ENCODE measurements around the gene DKK1.

Gene DKK1, protein sequence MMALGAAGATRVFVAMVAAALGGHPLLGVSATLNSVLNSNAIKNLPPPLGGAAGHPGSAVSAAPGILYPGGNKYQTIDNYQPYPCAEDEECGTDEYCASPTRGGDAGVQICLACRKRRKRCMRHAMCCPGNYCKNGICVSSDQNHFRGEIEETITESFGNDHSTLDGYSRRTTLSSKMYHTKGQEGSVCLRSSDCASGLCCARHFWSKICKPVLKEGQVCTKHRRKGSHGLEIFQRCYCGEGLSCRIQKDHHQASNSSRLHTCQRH

GRCh38 chr10:52313933-52314821 is at the start of gene DKK1:
TSS of gene DKK1 (plus strand) at chr10:52314281. CDS start at chr10:52314435, 154 bp downstream.
- in situ Hi-C loops (cut with MboI; ENCODE audit: low sequenced_read_pairs, unreplicated experiment), result loop anchor here (10.0 kb wide), 1 partner anchor 171 kb away; no protein-coding TSS in a partner anchor
- TF ChIP-seq CTCF (IDR thresholded peaks at IDR 0.05; ENCODE audit: borderline replicate concordance, control extremely low read depth, extremely low read depth, insufficient read depth, missing control alignments), result peak; percentile 40
- peak; percentile 51 for DNase-seq (ENCODE audit: low spot score)

GRCh38 chr10:52265131-52265926 is 48.8 kb upstream of the DKK1 start:
- DNase-seq (ENCODE audit: low spot score), result no peak
- in situ Hi-C loops (cut with MboI; ENCODE audit: low sequenced_read_pairs, unreplicated experiment), result no loop called here

GRCh38 chr10:52266858-52267257 is 47.2 kb upstream of the DKK1 start:
- DNase-seq (ENCODE audit: low spot score), result no peak
- in situ Hi-C loops (cut with MboI; ENCODE audit: low sequenced_read_pairs, unreplicated experiment), result no loop called here
- no peak for TF ChIP-seq CTCF (IDR thresholded peaks at IDR 0.05; ENCODE audit: borderline replicate concordance, control extremely low read depth, extremely low read depth, insufficient read depth, missing control alignments)

More at GRCh38 chr10:52265131-52265926, 48.8 kb upstream of the DKK1 start:
- no peak for TF ChIP-seq CTCF (IDR thresholded peaks at IDR 0.05; ENCODE audit: borderline replicate concordance, control extremely low read depth, extremely low read depth, insufficient read depth, missing control alignments)

DNA sequence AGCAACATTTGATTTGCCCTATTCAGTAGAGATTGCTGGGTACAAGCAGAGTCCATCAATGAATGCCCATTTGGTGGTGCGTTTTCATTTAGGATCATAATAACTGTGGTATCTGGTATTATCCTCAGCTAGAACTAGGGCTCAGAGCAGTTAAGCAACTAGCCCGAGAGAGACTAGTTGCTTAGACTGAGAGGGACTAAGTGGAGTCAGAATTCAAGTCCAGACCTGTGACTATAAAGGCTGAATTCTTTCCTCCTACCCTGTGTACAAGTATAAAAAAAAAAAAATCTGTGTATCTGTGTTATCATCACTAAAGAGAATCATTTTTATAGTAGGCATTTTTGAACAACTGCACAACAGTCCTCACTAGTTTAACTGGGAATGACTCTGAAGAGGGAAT is 45.3 kb upstream of the DKK1 start:
- DNase-seq (ENCODE audit: low spot score), result no peak
- TF ChIP-seq CTCF (IDR thresholded peaks at IDR 0.05; ENCODE audit: borderline replicate concordance, control extremely low read depth, extremely low read depth, insufficient read depth, missing control alignments), result no peak
- in situ Hi-C loops (cut with MboI; ENCODE audit: low sequenced_read_pairs, unreplicated experiment), result no loop called here

DNA sequence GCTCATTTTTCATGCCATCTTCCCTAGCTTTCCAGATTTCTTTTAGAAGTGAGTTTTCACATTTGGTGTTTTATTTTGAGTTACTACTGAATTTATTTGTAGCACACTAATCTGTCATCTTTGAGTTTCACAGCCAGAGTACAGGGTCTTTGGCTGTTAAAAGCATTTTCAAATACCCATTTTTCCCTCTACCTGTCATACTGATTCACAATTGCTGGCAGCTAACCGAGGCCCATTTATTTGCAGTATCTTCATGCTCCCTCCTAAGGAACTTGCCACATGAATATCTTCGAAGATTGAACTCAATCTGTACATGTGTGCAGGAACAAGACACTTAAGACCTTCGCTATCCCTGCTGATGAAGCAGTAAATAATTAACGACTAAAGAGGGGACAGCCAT is 44.8 kb upstream of the DKK1 start:
- no peak for DNase-seq (ENCODE audit: low spot score)
- in situ Hi-C loops (cut with MboI; ENCODE audit: low sequenced_read_pairs, unreplicated experiment), result no loop called here
- no peak for TF ChIP-seq CTCF (IDR thresholded peaks at IDR 0.05; ENCODE audit: borderline replicate concordance, control extremely low read depth, extremely low read depth, insufficient read depth, missing control alignments)

DNA sequence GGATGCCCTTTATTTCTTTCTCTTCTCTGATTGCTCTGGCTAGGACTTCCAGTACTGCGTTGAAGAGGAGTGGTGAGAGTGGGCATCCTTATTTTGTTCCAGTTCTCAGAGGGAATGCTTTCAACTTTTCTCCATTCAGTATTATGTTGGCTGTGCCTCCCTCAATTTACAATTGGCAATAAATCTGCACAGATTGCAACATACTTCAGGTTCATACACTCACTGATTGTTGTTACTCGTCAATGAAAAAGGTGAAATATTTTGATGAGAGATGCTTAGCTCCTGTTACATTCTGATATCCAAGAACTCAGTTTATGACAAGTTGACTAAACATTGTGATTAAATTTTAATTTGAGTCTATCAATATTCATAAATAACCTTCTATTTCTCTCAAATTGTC is 37.9 kb upstream of the DKK1 start:
- in situ Hi-C loops (cut with MboI; ENCODE audit: low sequenced_read_pairs, unreplicated experiment), result no loop called here
- no peak for DNase-seq (ENCODE audit: low spot score)
- no peak for TF ChIP-seq CTCF (IDR thresholded peaks at IDR 0.05; ENCODE audit: borderline replicate concordance, control extremely low read depth, extremely low read depth, insufficient read depth, missing control alignments)

Data from GM13976 (cell line).